HG03064 (cell line): Measurements from ENCODE around the gene ZNF484.
"Not testable (repeated sequence)": the region's sequence is repeated elsewhere in the genome, so short reads cannot be mapped to it uniquely, and the experiment has no call there.

ENCODE experiments used
- ATAC-seq: cut with Tn5 transposase; IDR thresholded peaks from one replicate; pipeline ENCODE4 v1.9.1; 2021; ENCODE audit warnings: low read depth; ENCODE audit not compliant: unreplicated experiment

The ZNF484 gene

GRCh38 chr9:92864152-92864551 is 13.7 kb downstream of the ZNF484 start:
- no peak for ATAC-seq

GRCh38 chr9:92860867-92861266 is 17.0 kb downstream of the ZNF484 start:
- ATAC-seq, result no peak

GRCh38 chr9:92857236-92857635 is 20.6 kb downstream of the ZNF484 start:
- ATAC-seq, result no peak

GRCh38 chr9:92853716-92854115 is 24.1 kb downstream of the ZNF484 start:
- no peak for ATAC-seq

- no peak for ATAC-seq
These were observed 26.9 kb downstream of the ZNF484 start for GRCh38 chr9:92850898-92851297.

GRCh38 chr9:92848740-92849139 is 29.1 kb downstream of the ZNF484 start:
- ATAC-seq, result not testable (repeated sequence)

- no peak for ATAC-seq
These were observed 31.1 kb downstream of the ZNF484 start for GRCh38 chr9:92846662-92847145.

GRCh38 chr9:92838411-92838810 is 39.4 kb downstream of the ZNF484 start:
- ATAC-seq, result not testable (repeated sequence)

- ATAC-seq, result no peak
These were observed 40.6 kb downstream of the ZNF484 start for GRCh38 chr9:92837191-92837590.

- no peak for ATAC-seq
These were observed 48.4 kb downstream of the ZNF484 start for GRCh38 chr9:92829420-92829819.

- not testable (repeated sequence) for ATAC-seq
These were observed 52.8 kb downstream of the ZNF484 start for GRCh38 chr9:92825065-92825464.

- ATAC-seq, result no peak
These were observed 56.9 kb downstream of the ZNF484 start for GRCh38 chr9:92820964-92821363.

- ATAC-seq, result not testable (repeated sequence)
These were observed 57.9 kb downstream of the ZNF484 start for GRCh38 chr9:92819898-92820297.

GRCh38 chr9:92809629-92810326 is 68.1 kb downstream of the ZNF484 start:
- not testable (repeated sequence) for ATAC-seq

- no peak for ATAC-seq
These were observed 68.9 kb downstream of the ZNF484 start for GRCh38 chr9:92808726-92809451.

- ATAC-seq, result no peak
These were observed 69.8 kb downstream of the ZNF484 start for GRCh38 chr9:92807757-92808725.

- no peak for ATAC-seq
These were observed 70.6 kb downstream of the ZNF484 start for GRCh38 chr9:92807031-92807756.

GRCh38 chr9:92804727-92805126 is 73.1 kb downstream of the ZNF484 start:
- no peak for ATAC-seq

- ATAC-seq, result no peak
These were observed 79.5 kb downstream of the ZNF484 start for GRCh38 chr9:92798358-92798757.

GRCh38 chr9:92796337-92796804 is 81.5 kb downstream of the ZNF484 start:
- not testable (repeated sequence) for ATAC-seq
